ENCODE measurements around the gene DTX4. TPM values are rescaled to one million over a fixed set of nuclear protein-coding genes. Genes with fewer than 3 reads are reported as not detected.

The DTX4 gene
- total and polyA plus RNA-seq, 2 of the 4 experiments (the other 2 are of a cell fraction) = 2.7 to 3.0 TPM

Small RNA genes lying within 50 kb of the gene (microRNA-seq; reads per million reads assigned to microRNA genes)
- gene RN7SL42P (ENCODE audit: insufficient read depth, insufficient read length) = not detected

Small RNA genes lying within 50 kb of the gene (small RNA-seq; reads per million reads assigned to genes)
- 0 reads per million in 5 experiments for gene RN7SL42P

Other genes starting within 250 kb of the DTX4 start
- 0.54 and 0.56 TPM in 2 replicates for gene GLYATL1, start 232.6 kb upstream of the DTX4 start, total RNA-seq (2012; rRNA removed)
- gene GLYATL1, start 232.6 kb upstream of the DTX4 start, polyA plus RNA-seq (2012; rRNA removed) = 0.40 and 0.58 TPM in 2 replicates
- not detected in 2 replicates for gene GLYATL1B, start 85.8 kb upstream of the DTX4 start, total RNA-seq (2012; rRNA removed)
- gene GLYATL1B, start 85.8 kb upstream of the DTX4 start, polyA plus RNA-seq (2012; rRNA removed) = not detected in 2 replicates
- gene FAM111B, start 64.9 kb upstream of the DTX4 start, total RNA-seq (2012; rRNA removed) = 9.3 and 13.9 TPM in 2 replicates
- 2.9 and 3.2 TPM in 2 replicates for gene FAM111B, start 64.9 kb upstream of the DTX4 start, polyA plus RNA-seq (2012; rRNA removed)
- 36.4 and 46.1 TPM in 2 replicates for gene FAM111A, start 29.3 kb upstream of the DTX4 start, total RNA-seq (2012; rRNA removed)
- gene FAM111A, start 29.3 kb upstream of the DTX4 start, polyA plus RNA-seq (2012; rRNA removed) = 14.4 and 19.9 TPM in 2 replicates
- not detected in 2 replicates for gene MPEG1, start 40.8 kb downstream of the DTX4 start, total RNA-seq (2012; rRNA removed)
- gene MPEG1, start 40.8 kb downstream of the DTX4 start, polyA plus RNA-seq (2012; rRNA removed) = not detected in 2 replicates
- gene OR5AN1, start 186.8 kb downstream of the DTX4 start, total RNA-seq (2012; rRNA removed) = not detected in 2 replicates
- not detected in 2 replicates for gene OR5AN1, start 186.8 kb downstream of the DTX4 start, polyA plus RNA-seq (2012; rRNA removed)